ENCODE measurements around the gene DPYSL5.

DPYSL5 gene

GRCh38 chr2:26910176-26910575 is 62.2 kb downstream of the DPYSL5 start:
- no peak for DNase-seq
- Histone ChIP-seq H3K27me3 (ENCODE audit: insufficient read depth, low read length) (no peaks in the 10 kb centered on the region), H3K9me3 (ENCODE audit: insufficient read depth, low read depth, low read length) (no peaks in the 10 kb centered on the region), H3K18ac (ENCODE audit: low read length) (no peak overlapping the region), H3K9ac (ENCODE audit: low read length) (no peak overlapping the region), H3K4me2 (ENCODE audit: low read length) (no peak overlapping the region), H3K4ac (ENCODE audit: low read depth, low read length) (no peak overlapping the region), H3K27ac (ENCODE audit: low read depth, low read length) (no peak overlapping the region), H2BK120ac (ENCODE audit: insufficient read depth, low read length, poor library complexity) (no peak overlapping the region), H3K4me1 (ENCODE audit: control insufficient read depth in 1 of 2, insufficient read depth in 2 of 2, low read length in 2 of 2) (peaks cover 7% of the 10 kb centered on the region in 2 experiments), H4K12ac (ENCODE audit: low read depth, low read length) (no peak overlapping the region), H3K36me3 (ENCODE audit: control insufficient read depth in 1 of 2, insufficient read depth in 2 of 2, low read length in 2 of 2) (no peaks in the 10 kb centered on the region), H4K91ac (ENCODE audit: low read depth, low read length) (no peak overlapping the region), H2BK5ac (ENCODE audit: low read depth, low read length, poor library complexity) (no peak overlapping the region), H2AFZ (ENCODE audit: insufficient read depth, low read length, poor library complexity) (no peak overlapping the region), H2BK12ac (ENCODE audit: low read length) (no peak overlapping the region), H4K8ac (ENCODE audit: low read depth, low read length) (no peak overlapping the region), H3K4me3 (ENCODE audit: low read depth, low read length) (no peak overlapping the region), H3K79me2 (ENCODE audit: control insufficient read depth, insufficient read depth, low read length, poor library complexity) (no peaks in the 10 kb centered on the region), H2AK5ac (ENCODE audit: low read length) (no peak overlapping the region), H3K23ac (ENCODE audit: low read length) (no peak overlapping the region), H3K79me1 (ENCODE audit: low read length) (no peaks in the 10 kb centered on the region), H3K14ac (ENCODE audit: low read length) (no peak overlapping the region)
- no CpG with 5 or more reads among the region's 2 CpGs for WGBS (ENCODE audit: extremely low coverage, insufficient coverage, insufficient read length)

- Histone ChIP-seq H3K27ac (ENCODE audit: low read depth, low read length) (no peak overlapping the region), H4K91ac (ENCODE audit: low read depth, low read length) (no peak overlapping the region), H2BK120ac (ENCODE audit: insufficient read depth, low read length, poor library complexity) (no peak overlapping the region), H2BK12ac (ENCODE audit: low read length) (no peak overlapping the region), H3K79me1 (ENCODE audit: low read length) (no peaks in the 10 kb centered on the region), H4K12ac (ENCODE audit: low read depth, low read length) (no peak overlapping the region), H3K9me3 (ENCODE audit: insufficient read depth, low read depth, low read length) (no peaks in the 10 kb centered on the region), H3K4me3 (ENCODE audit: low read depth, low read length) (no peak overlapping the region), H3K27me3 (ENCODE audit: insufficient read depth, low read length) (no peaks in the 10 kb centered on the region), H3K4me2 (ENCODE audit: low read length) (no peak overlapping the region), H3K79me2 (ENCODE audit: control insufficient read depth, insufficient read depth, low read length, poor library complexity) (no peaks in the 10 kb centered on the region), H3K14ac (ENCODE audit: low read length) (no peak overlapping the region), H3K4ac (ENCODE audit: low read depth, low read length) (no peak overlapping the region), H2AK5ac (ENCODE audit: low read length) (no peak overlapping the region), H3K23ac (ENCODE audit: low read length) (no peak overlapping the region), H2BK5ac (ENCODE audit: low read depth, low read length, poor library complexity) (no peak overlapping the region), H3K4me1 (ENCODE audit: control insufficient read depth in 1 of 2, insufficient read depth in 2 of 2, low read length in 2 of 2) (peaks cover 7% of the 10 kb centered on the region in 2 experiments), H4K8ac (ENCODE audit: low read depth, low read length) (no peak overlapping the region), H3K9ac (ENCODE audit: low read length) (no peak overlapping the region), H3K36me3 (ENCODE audit: control insufficient read depth in 1 of 2, insufficient read depth in 2 of 2, low read length in 2 of 2) (no peaks in the 10 kb centered on the region), H3K18ac (ENCODE audit: low read length) (no peak overlapping the region), H2AFZ (ENCODE audit: insufficient read depth, low read length, poor library complexity) (no peak overlapping the region)
- no CpG with 5 or more reads among the region's 23 CpGs for WGBS (ENCODE audit: extremely low coverage, insufficient coverage, insufficient read length)
- DNase-seq = no peak
These were observed 64.3 kb downstream of the DPYSL5 start for GRCh38 chr2:26911911-26912861.

GRCh38 chr2:26913606-26913998 is 65.7 kb downstream of the DPYSL5 start:
- WGBS (ENCODE audit: extremely low coverage, insufficient coverage, insufficient read length) = no CpG with 5 or more reads among the region's 2 CpGs
- no peak overlapping the region for H3K4me2 ChIP-seq (ENCODE audit: low read length)

GRCh38 chr2:26913999-26914658 is 66.2 kb downstream of the DPYSL5 start:
- Histone ChIP-seq H2BK5ac (ENCODE audit: low read depth, low read length, poor library complexity) (no peak overlapping the region), H3K18ac (ENCODE audit: low read length) (no peak overlapping the region), H4K8ac (ENCODE audit: low read depth, low read length) (no peak overlapping the region), H2BK120ac (ENCODE audit: insufficient read depth, low read length, poor library complexity) (no peak overlapping the region), H3K9me3 (ENCODE audit: insufficient read depth, low read depth, low read length) (no peaks in the 10 kb centered on the region), H3K23ac (ENCODE audit: low read length) (no peak overlapping the region), H2BK12ac (ENCODE audit: low read length) (no peak overlapping the region), H4K91ac (ENCODE audit: low read depth, low read length) (no peak overlapping the region), H4K12ac (ENCODE audit: low read depth, low read length) (no peak overlapping the region), H3K4ac (ENCODE audit: low read depth, low read length) (no peak overlapping the region), H2AFZ (ENCODE audit: insufficient read depth, low read length, poor library complexity) (no peak overlapping the region), H3K79me1 (ENCODE audit: low read length) (no peaks in the 10 kb centered on the region), H2AK5ac (ENCODE audit: low read length) (no peak overlapping the region), H3K36me3 (ENCODE audit: control insufficient read depth in 1 of 2, insufficient read depth in 2 of 2, low read length in 2 of 2) (no peaks in the 10 kb centered on the region), H3K79me2 (ENCODE audit: control insufficient read depth, insufficient read depth, low read length, poor library complexity) (no peaks in the 10 kb centered on the region), H3K27me3 (ENCODE audit: insufficient read depth, low read length) (no peaks in the 10 kb centered on the region), H3K14ac (ENCODE audit: low read length) (no peak overlapping the region), H3K4me3 (ENCODE audit: low read depth, low read length) (no peak overlapping the region), H3K9ac (ENCODE audit: low read length) (no peak overlapping the region), H3K4me2 (ENCODE audit: low read length) (no peak overlapping the region), H3K27ac (ENCODE audit: low read depth, low read length) (no peak overlapping the region), H3K4me1 (ENCODE audit: control insufficient read depth in 1 of 2, insufficient read depth in 2 of 2, low read length in 2 of 2) (peaks cover 7% of the 10 kb centered on the region in 2 experiments)
- no peak for DNase-seq
- no CpG with 5 or more reads among the region's 10 CpGs for WGBS (ENCODE audit: extremely low coverage, insufficient coverage, insufficient read length)

More at GRCh38 chr2:26913606-26913998, 65.7 kb downstream of the DPYSL5 start:
- Histone ChIP-seq H3K4me1 (ENCODE audit: control insufficient read depth in 1 of 2, insufficient read depth in 2 of 2, low read length in 2 of 2) (peaks cover 7% of the 10 kb centered on the region in 2 experiments), H2BK12ac (ENCODE audit: low read length) (no peak overlapping the region), H3K79me2 (ENCODE audit: control insufficient read depth, insufficient read depth, low read length, poor library complexity) (no peaks in the 10 kb centered on the region), H3K27me3 (ENCODE audit: insufficient read depth, low read length) (no peaks in the 10 kb centered on the region), H3K9ac (ENCODE audit: low read length) (no peak overlapping the region), H3K36me3 (ENCODE audit: control insufficient read depth in 1 of 2, insufficient read depth in 2 of 2, low read length in 2 of 2) (no peaks in the 10 kb centered on the region), H3K9me3 (ENCODE audit: insufficient read depth, low read depth, low read length) (no peaks in the 10 kb centered on the region), H4K12ac (ENCODE audit: low read depth, low read length) (no peak overlapping the region), H3K4me3 (ENCODE audit: low read depth, low read length) (no peak overlapping the region), H3K79me1 (ENCODE audit: low read length) (no peaks in the 10 kb centered on the region), H3K23ac (ENCODE audit: low read length) (no peak overlapping the region), H2AK5ac (ENCODE audit: low read length) (no peak overlapping the region), H2AFZ (ENCODE audit: insufficient read depth, low read length, poor library complexity) (no peak overlapping the region), H4K91ac (ENCODE audit: low read depth, low read length) (no peak overlapping the region), H2BK5ac (ENCODE audit: low read depth, low read length, poor library complexity) (no peak overlapping the region), H3K18ac (ENCODE audit: low read length) (no peak overlapping the region), H4K8ac (ENCODE audit: low read depth, low read length) (no peak overlapping the region), H3K14ac (ENCODE audit: low read length) (no peak overlapping the region), H2BK120ac (ENCODE audit: insufficient read depth, low read length, poor library complexity) (no peak overlapping the region), H3K4ac (ENCODE audit: low read depth, low read length) (no peak overlapping the region), H3K27ac (ENCODE audit: low read depth, low read length) (no peak overlapping the region)
- DNase-seq = no peak

All from trophoblast cell (in vitro differentiated cells and primary cell).